Fibroblast of the aortic adventitia (primary cell): ENCODE data around the gene P2RX5. TPM values are rescaled to one million over a fixed set of nuclear protein-coding genes. Genes with fewer than 3 reads are reported as not detected.

Experiments used
- DNase-seq: peaks from one replicate; pipeline ENCODE4 v3.0.0-alpha.2; 2010; ENCODE audit warnings: low read depth
- H3K4me3 ChIP-seq: 2 replicates; pipeline ENCODE4 v1.5.1; 2011; ENCODE audit warnings: low read depth, mild to moderate bottlenecking, control low read depth, low read length, moderate library complexity
- total RNA-seq: library from RNA; depleted of rRNA; stranded (reverse); fragments of >200 nt; gene quantifications from 2 replicates; pipeline ENCODE4 v1.2.3, GENCODE V29; 2012; ENCODE audit warnings: low replicate concordance
- TF ChIP-seq, protein P1 (sequence below): IDR thresholded peaks from 2 replicates; pipeline ENCODE4 v1.5.1; 2011; ENCODE audit warnings: mild to moderate bottlenecking, low read length, control low read depth, inconsistent platforms; ENCODE audit not compliant: insufficient read depth

Gene P2RX5, protein sequence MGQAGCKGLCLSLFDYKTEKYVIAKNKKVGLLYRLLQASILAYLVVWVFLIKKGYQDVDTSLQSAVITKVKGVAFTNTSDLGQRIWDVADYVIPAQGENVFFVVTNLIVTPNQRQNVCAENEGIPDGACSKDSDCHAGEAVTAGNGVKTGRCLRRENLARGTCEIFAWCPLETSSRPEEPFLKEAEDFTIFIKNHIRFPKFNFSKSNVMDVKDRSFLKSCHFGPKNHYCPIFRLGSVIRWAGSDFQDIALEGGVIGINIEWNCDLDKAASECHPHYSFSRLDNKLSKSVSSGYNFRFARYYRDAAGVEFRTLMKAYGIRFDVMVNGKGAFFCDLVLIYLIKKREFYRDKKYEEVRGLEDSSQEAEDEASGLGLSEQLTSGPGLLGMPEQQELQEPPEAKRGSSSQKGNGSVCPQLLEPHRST
- 0.27 and 1.2 TPM in 2 replicates for total RNA-seq

DNA sequence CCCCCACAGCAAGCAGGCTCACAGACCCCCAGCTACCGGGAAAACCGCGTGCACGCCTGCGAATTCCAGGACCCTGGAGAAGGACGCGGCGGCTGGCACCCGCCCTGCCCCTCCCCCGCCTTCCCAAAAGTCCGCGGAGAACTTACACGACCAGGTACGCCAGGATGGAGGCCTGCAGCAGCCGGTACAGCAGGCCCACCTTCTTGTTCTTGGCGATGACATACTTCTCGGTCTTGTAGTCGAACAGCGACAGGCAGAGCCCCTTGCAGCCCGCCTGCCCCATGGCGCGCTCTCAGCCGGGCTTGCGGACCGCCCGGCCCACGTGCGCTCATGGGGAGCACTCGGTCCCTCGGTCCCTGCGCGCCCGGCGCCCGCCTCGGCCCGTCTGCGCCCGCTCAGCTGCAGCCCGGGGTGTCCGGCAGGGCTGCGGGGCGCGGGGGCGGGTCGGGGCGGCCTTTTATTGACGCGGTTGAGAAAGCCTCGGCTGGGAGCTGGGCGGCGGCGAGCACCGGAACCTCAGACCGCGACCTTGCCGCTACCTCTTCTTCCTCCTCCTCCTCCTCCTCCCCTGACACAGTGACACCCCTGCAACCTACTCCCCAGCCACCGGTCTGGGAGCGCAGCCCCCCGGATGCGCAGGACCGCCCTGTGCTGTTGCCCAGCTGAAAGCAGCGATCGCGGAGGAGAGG is at the start of gene P2RX5:
Gene P2RX5, minus strand, starts transcription at position 433 of the 689 bp plus-strand sequence. Its CDS starts 150 bp downstream, at position 283.
- no peak for DNase-seq
- TF ChIP-seq, protein P1, sequence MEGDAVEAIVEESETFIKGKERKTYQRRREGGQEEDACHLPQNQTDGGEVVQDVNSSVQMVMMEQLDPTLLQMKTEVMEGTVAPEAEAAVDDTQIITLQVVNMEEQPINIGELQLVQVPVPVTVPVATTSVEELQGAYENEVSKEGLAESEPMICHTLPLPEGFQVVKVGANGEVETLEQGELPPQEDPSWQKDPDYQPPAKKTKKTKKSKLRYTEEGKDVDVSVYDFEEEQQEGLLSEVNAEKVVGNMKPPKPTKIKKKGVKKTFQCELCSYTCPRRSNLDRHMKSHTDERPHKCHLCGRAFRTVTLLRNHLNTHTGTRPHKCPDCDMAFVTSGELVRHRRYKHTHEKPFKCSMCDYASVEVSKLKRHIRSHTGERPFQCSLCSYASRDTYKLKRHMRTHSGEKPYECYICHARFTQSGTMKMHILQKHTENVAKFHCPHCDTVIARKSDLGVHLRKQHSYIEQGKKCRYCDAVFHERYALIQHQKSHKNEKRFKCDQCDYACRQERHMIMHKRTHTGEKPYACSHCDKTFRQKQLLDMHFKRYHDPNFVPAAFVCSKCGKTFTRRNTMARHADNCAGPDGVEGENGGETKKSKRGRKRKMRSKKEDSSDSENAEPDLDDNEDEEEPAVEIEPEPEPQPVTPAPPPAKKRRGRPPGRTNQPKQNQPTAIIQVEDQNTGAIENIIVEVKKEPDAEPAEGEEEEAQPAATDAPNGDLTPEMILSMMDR, result no peak
- H3K4me3 ChIP-seq, result peak within 1 kb of the TSS; percentile 64

DNA sequence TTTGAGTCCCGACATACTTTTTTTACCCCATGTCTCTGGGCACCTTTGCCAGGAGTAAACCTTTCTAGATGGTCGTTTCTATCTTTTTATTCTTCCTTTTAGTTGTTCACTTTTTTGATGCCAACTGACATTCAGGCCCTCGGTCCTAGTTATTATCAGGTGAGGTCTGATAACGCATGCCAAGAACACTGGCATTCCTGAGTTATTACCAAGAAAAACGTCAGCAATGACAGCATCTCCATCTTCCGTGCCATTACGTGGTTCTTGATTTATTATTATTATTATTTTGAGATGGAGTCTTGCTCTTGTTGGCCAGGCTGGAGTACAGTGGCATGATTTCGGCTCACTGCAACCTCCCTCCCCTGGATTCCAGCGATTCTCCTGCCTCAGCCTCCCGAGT is 49.1 kb upstream of the P2RX5 start:
- DNase-seq, result no peak
- TF ChIP-seq, protein P1, result no peak
- no peak overlapping the region for H3K4me3 ChIP-seq

DNA sequence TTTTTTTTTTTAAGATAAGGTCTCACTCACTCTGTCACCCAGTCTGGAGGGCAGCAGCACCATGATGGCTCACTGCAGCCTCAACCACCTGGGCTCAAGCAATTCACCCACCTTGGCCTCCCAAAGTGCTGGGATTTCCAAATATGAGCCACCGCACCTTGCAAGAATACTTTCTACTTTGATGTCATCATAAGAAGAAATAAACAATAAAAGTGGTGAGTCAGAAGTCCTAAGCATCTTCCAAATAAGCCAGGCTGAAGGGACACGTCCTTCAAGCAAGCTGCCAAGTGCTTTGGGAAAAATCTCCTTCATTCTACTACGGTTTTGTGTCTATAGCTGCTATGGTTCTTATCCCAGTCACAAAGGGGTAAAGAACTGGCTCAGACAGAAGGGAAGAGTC is 48.1 kb upstream of the P2RX5 start:
- H3K4me3 ChIP-seq, result no peak overlapping the region
- DNase-seq, result no peak
- TF ChIP-seq, protein P1, result no peak

DNA sequence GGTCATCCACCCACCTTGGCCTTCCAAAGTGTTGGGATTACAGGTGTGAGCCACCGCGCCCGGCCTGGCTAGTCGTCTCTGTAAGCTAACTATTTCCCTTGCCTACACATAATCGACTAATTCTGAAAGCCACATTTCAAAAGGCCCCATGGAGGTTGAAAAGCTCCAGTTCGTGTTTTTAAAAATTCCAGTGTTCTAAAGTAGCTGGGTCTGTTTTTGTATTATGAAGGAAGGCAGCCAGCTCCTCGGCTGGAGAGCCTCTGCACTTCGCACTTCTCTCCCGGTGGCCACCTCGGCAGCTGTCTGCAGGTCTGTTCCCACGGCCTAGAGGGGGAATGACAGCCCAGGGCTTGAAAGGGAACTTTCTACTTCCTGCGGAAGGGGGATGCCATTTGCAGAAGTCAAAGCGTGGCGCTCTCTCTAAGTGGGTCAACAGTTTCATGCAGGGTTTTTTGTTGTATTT is 44.7 kb upstream of the P2RX5 start:
- no peak for DNase-seq
- H3K4me3 ChIP-seq, result no peak overlapping the region

DNA sequence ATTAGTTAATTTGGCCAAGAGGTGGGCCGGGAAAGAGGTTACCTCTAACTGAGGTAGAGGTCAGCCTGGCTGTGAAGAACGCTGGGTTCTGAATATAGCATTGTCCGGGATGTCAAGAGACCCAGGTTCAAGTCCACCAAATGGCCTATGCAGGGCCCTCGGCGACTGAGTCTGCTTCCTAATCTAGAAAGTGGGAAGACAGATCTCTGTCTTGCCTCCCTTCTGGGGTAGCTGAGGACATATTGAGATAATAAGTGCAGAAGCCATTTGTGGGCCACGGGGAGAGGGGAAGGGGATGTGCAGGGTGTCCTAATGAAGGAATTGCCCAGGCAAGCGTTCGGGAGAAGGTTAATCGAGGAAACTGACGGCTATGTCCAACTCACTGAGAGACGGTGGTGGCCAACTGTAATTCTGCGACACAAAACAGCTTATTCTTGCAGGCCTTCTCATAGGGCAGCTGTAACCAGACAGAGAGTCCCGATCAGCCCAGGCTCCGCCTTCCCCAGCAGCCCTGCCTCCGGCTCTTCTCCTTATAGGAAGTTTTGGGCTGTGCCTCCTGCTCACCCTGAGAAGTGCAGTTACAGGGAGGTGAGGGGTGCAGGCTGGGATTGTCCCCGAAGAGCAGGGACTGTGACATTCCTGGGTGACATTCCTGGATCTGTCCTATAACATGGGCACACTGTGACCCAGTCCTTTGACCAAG is 43.6 kb upstream of the P2RX5 start:
- TF ChIP-seq, protein P1, result no peak
- H3K4me3 ChIP-seq, result no peak overlapping the region
- DNase-seq, result no peak

More for the DNA sequence above, 44.7 kb upstream of the P2RX5 start:
- TF ChIP-seq, protein P1, result no peak

DNA sequence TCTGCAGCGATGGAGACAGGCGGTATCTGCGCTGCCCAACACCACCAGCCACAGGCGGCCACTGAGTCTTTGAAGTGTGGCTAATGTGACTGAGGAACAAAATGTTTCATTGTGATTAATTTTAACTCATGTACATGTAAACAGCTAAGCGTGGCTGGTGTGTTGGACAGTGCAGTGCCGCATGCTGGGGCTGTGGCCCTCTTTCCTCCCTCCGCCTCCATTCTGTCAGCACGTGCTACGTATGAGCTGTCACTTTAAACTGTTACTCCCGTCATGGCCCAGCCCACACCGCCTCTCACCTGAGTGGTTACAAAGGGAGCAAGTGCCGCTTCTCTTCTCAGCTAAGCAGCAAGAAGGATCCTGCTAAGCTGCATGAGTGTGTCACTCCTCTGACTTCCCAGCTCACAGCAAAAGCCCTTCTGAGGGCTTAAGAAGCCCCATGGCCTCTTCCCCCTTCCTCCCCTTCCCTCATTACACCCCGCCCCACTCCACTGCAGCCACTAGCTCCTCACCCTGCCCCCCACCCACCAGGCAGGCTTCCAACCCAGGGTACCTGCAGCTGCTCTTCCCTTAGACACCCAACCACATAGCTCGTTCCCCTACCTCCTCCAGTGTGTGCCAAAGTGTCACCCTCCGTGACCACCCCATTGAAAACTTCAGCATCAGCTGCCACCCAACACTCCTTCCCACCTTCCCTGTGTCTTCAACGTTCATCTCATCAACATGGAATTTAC is 42.8 kb upstream of the P2RX5 start:
- no peak for DNase-seq

More for the DNA sequence above, 42.8 kb upstream of the P2RX5 start:
- TF ChIP-seq, protein P1, result no peak
- H3K4me3 ChIP-seq, result no peak overlapping the region
